ENCODE data around the gene PCGF3.

DNA sequence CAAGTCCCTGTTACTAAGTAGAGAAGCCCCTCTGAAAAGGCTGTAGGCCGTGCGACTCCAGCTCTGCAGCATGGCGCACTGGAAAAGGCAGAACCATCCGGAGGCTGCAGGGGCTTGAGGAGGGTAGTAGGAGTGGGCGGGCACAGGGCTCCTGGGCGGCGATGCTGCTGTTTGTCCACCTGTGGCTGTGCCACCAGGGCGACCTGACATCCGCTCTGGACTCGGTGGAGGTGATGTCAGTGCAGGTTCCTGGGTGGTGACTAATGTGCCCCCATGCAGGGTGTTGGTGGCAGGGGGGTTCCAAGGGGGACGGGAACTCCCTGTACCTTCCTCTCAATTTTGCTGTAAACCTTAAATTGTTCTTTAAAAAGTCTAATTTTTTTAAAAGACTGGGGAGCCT is 58.3 kb downstream of the PCGF3 start:
- TF ChIP-seq CTCF (conservative IDR thresholded peaks at IDR 0.05; ENCODE audit: low read length) (no peak), EZH2phosphoT487 (IDR thresholded peaks at IDR 0.05; ENCODE audit: borderline replicate concordance) (no peak)

Data from Loucy (cell line).